SK-N-SH treated with all-trans-retinoic acid at 6 μM for 48 hours (cell line): ENCODE data around the gene NXN.

Experiments used
- ATAC-seq: fragments of 200-7000 bp; cut with Tn5 transposase; 3 replicates; pipeline ENCODE4 v1.9.1; 2020; ENCODE audit warnings: mild to moderate bottlenecking, moderate library complexity
- CSDC2 ChIP-seq: fragments of 250-450 bp; sonication (Bioruptor Pico); IDR thresholded peaks from 2 replicates; pipeline ENCODE4 v1.5.0; 2020; ENCODE audit warnings: mild to moderate bottlenecking, moderate library complexity
- CSRNP3 ChIP-seq: fragments of 250-450 bp; sonication (Bioruptor Pico); IDR thresholded peaks from 2 replicates; pipeline ENCODE4 v1.5.1; 2021; ENCODE audit warnings: mild to moderate bottlenecking, moderate library complexity
- ESRRG ChIP-seq: fragments of 250-450 bp; sonication (Bioruptor Pico); IDR thresholded peaks from 2 replicates; pipeline ENCODE4 v1.6.1; 2021; ENCODE audit warnings: mild to moderate bottlenecking
- PATZ1 ChIP-seq: fragments of 250-450 bp; sonication (Bioruptor Pico); IDR thresholded peaks from 2 replicates; pipeline ENCODE4 v1.8.0; 2020; ENCODE audit warnings: mild to moderate bottlenecking, moderate library complexity, borderline replicate concordance
- PPARA ChIP-seq: fragments of 250-450 bp; sonication (Bioruptor Pico); IDR thresholded peaks from 2 replicates; pipeline ENCODE4 v1.5.0; 2020; ENCODE audit warnings: mild to moderate bottlenecking, borderline replicate concordance
- SNAI2 ChIP-seq: fragments of 250-450 bp; sonication (Bioruptor Pico); IDR thresholded peaks from 2 replicates; pipeline ENCODE4 v1.5.0; 2020; ENCODE audit warnings: mild to moderate bottlenecking, moderate library complexity
- TCF4 ChIP-seq: fragments of 250-450 bp; sonication (Bioruptor Pico); IDR thresholded peaks from 2 replicates; pipeline ENCODE4 v1.8.0; 2021; ENCODE audit warnings: mild to moderate bottlenecking, moderate library complexity, borderline replicate concordance
- TOX ChIP-seq: fragments of 250-450 bp; sonication (Bioruptor Pico); IDR thresholded peaks from 2 replicates; pipeline ENCODE4 v1.8.0; 2021; ENCODE audit warnings: mild to moderate bottlenecking, moderate library complexity, borderline replicate concordance
- TSHZ2 ChIP-seq: fragments of 250-450 bp; sonication (Bioruptor Pico); IDR thresholded peaks from 2 replicates; pipeline ENCODE4 v1.5.0; 2020; ENCODE audit warnings: mild to moderate bottlenecking, moderate library complexity
- ZFP3 ChIP-seq: fragments of 250-450 bp; sonication (Bioruptor Pico); IDR thresholded peaks from 2 replicates; pipeline ENCODE4 v1.5.0; 2020; ENCODE audit warnings: mild to moderate bottlenecking, moderate library complexity
- ZNF565 ChIP-seq: fragments of 450-650 bp; formaldehyde crosslinking; conservative IDR thresholded peaks from 2 replicates; pipeline ENCODE4 v1.5.0; 2020; ENCODE audit warnings: low read depth, mild to moderate bottlenecking, moderate library complexity
- ZNF8 ChIP-seq: fragments of 450-650 bp; formaldehyde crosslinking; IDR thresholded peaks from 2 replicates; pipeline ENCODE4 v1.5.0; 2020; ENCODE audit warnings: mild to moderate bottlenecking, moderate library complexity
- TF ChIP-seq, protein P1 (sequence below): fragments of 250-450 bp; sonication (Bioruptor Pico); IDR thresholded peaks from 2 replicates; pipeline ENCODE4 v1.8.0; 2021; ENCODE audit warnings: low read depth, mild to moderate bottlenecking, moderate library complexity, borderline replicate concordance

NXN gene

DNA sequence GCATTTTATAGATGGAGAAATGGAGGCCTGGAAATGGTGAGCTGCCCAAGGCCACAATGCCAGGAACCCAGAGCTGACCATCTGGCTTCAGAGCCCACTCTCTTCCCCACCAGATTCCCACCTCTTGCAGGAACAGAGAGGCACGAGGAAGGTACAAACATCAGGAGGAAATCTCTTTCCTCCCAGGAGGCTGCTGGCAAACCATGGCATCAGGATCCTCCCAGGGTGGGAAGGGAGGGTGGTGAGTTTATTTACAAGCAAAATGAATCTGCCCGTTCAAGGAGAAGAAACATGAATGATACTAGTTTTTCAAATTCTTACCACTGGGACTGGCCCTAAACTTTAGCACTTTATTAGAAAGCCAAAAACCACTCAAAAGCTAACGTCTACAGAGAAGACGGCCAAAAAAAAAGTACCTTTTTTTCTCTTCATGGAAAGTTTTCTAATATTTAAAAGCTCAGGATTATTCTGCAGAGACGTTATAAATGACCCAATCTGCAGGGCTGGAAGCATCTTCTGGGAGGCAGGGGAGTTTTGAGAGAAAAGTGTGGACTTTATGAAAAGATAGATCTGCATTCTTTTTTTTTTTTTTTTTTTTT is 79.1 kb downstream of the NXN start:
- no peak for ATAC-seq
- TF ChIP-seq, protein P1, sequence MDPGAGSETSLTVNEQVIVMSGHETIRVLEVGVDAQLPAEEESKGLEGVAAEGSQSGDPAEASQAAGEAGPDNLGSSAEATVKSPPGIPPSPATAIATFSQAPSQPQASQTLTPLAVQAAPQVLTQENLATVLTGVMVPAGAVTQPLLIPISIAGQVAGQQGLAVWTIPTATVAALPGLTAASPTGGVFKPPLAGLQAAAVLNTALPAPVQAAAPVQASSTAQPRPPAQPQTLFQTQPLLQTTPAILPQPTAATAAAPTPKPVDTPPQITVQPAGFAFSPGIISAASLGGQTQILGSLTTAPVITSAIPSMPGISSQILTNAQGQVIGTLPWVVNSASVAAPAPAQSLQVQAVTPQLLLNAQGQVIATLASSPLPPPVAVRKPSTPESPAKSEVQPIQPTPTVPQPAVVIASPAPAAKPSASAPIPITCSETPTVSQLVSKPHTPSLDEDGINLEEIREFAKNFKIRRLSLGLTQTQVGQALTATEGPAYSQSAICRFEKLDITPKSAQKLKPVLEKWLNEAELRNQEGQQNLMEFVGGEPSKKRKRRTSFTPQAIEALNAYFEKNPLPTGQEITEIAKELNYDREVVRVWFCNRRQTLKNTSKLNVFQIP (CRISPR knock-in tag), result no peak
- TF ChIP-seq TCF4 (CRISPR knock-in tag) (no peak), TOX (CRISPR knock-in tag) (no peak)

GRCh38 chr17:897970-898619 is 81.5 kb downstream of the NXN start:
- TF ChIP-seq CSRNP3 (CRISPR knock-in tag) (no peak), PATZ1 (no peak), SNAI2 (no peak), PPARA (CRISPR knock-in tag) (no peak), TOX (CRISPR knock-in tag) (no peak), ESRRG (CRISPR knock-in tag) (no peak), TSHZ2 (CRISPR knock-in tag) (no peak), ZFP3 (no peak), CSDC2 (CRISPR knock-in tag) (no peak), ZNF8 (CRISPR knock-in tag) (no peak)
- TF ChIP-seq, protein P1 (CRISPR knock-in tag), result no peak
- no peak for ATAC-seq

- ATAC-seq, result no peak
- TF ChIP-seq ZNF565, result no peak
Measured at GRCh38 chr17:896953-897661, 82.5 kb downstream of the NXN start.

- ATAC-seq, result no peak
- TF ChIP-seq PATZ1, result no peak
- TF ChIP-seq, all 23 proteins: peak for 0
Measured at GRCh38 chr17:896454-896853, 83.1 kb downstream of the NXN start.
